ENCODE results near the gene PRXL2C.
"Not testable (repeated sequence)": the region's sequence is repeated elsewhere in the genome, so short reads cannot be mapped to it uniquely, and the experiment has no call there.

Gene PRXL2C

DNA sequence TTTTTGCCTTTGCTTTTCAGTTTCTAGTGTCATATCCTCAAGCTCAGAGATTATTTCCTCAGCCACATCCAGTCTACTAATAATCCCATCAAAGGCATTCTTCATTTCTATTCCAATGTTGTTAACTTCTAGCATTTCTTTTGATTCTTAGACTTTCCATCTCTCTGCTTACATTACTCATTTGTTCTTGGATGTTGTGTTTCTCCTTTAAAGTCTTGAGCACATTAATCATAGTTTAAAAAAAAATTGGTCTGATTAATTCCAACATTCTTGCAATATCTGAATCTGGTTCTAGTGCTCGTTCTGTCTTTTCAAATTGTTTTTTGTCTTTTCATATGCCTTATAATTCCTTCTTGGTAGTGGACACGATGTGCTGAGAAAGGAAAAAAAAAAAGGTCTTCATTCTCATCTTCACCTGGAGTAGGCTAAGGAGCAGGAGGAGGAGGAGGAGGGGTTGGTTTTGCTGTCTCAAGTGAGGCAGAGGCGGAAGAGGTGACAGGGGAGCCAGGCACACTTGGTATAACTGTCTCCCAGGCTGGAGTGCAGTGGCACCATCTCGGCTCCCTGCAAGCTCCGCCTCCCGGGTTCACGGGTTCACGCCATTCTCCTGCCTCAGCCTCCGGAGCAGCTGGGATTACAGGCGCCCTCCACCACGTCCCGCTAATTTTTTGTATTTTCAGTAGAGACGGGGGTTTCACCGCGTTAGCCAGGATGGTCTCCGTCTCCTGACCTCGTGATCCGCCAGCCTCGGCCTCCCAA is 16.3 kb downstream of the PRXL2C start:
- H3K4me2 ChIP-seq (ENCODE audit: low read length) = no peak overlapping the region
- H3K4me1 ChIP-seq (ENCODE audit: control insufficient read depth, low read length) = no peaks in the 10 kb centered on the region
- no peaks in the 10 kb centered on the region for H3K79me2 ChIP-seq (ENCODE audit: control insufficient read depth, low read length)
- H3K27ac ChIP-seq (ENCODE audit: low read depth, low read length) = no peak overlapping the region
- H3F3A ChIP-seq (ENCODE audit: control insufficient read depth, insufficient read depth) = no peaks in the 10 kb centered on the region
- H3K4me3 ChIP-seq (ENCODE audit: low read length) = no peak overlapping the region
- H4K20me1 ChIP-seq (ENCODE audit: control insufficient read depth, insufficient read depth, low read depth, low read length) = no peaks in the 10 kb centered on the region
- no peak for TF ChIP-seq EZH2phosphoT487 (IDR thresholded peaks at IDR 0.05; ENCODE audit: borderline replicate concordance, low read length)
- no peak for TF ChIP-seq CTCF (IDR thresholded peaks at IDR 0.05; ENCODE audit: low read depth, low read length, poor library complexity, severe bottlenecking)
- H3K9me2 ChIP-seq (replicated peaks; ENCODE audit: control insufficient read depth, low read length) = no peaks in the 10 kb centered on the region
- H3K27me3 ChIP-seq (ENCODE audit: control insufficient read depth, low read length) = peaks cover 3% of the 10 kb centered on the region
- no peaks in the 10 kb centered on the region for H3K9me3 ChIP-seq (ENCODE audit: control insufficient read depth, insufficient read depth, low read length)
- H3K36me3 ChIP-seq (ENCODE audit: control insufficient read depth, low read length) = no peaks in the 10 kb centered on the region

DNA sequence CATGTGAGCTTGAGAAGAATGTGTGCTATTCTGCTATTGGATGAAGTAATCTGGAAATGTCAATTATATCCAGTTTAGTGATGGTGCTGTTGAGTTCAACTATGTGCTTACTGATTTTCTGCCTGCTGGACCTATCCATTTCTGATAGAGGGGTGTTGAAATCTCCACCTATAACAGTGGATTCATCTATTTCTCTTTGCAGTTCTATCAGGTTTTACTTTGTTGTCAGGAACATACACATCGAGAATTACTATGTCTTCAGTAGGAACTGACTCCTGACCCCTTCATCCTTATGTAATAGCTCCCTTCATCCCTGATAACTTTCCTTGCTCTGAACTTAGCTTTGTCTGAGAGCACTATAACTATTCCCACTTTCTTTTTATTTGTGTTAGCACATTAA is 18.7 kb downstream of the PRXL2C start:
- no peaks in the 10 kb centered on the region for H3K9me3 ChIP-seq (ENCODE audit: control insufficient read depth, insufficient read depth, low read length)
- no peaks in the 10 kb centered on the region for H3K9me2 ChIP-seq (replicated peaks; ENCODE audit: control insufficient read depth, low read length)
- H3K4me2 ChIP-seq (ENCODE audit: low read length) = no peak overlapping the region
- H3F3A ChIP-seq (ENCODE audit: control insufficient read depth, insufficient read depth) = no peaks in the 10 kb centered on the region
- H3K27ac ChIP-seq (ENCODE audit: low read depth, low read length) = no peak overlapping the region
- no peak overlapping the region for H3K4me3 ChIP-seq (ENCODE audit: low read length)
- peaks cover 3% of the 10 kb centered on the region for H3K27me3 ChIP-seq (ENCODE audit: control insufficient read depth, low read length)
- no peaks in the 10 kb centered on the region for H3K36me3 ChIP-seq (ENCODE audit: control insufficient read depth, low read length)
- TF ChIP-seq CTCF (IDR thresholded peaks at IDR 0.05; ENCODE audit: low read depth, low read length, poor library complexity, severe bottlenecking) = no peak
- no peak for TF ChIP-seq EZH2phosphoT487 (IDR thresholded peaks at IDR 0.05; ENCODE audit: borderline replicate concordance, low read length)
- no peaks in the 10 kb centered on the region for H3K4me1 ChIP-seq (ENCODE audit: control insufficient read depth, low read length)
- no peaks in the 10 kb centered on the region for H4K20me1 ChIP-seq (ENCODE audit: control insufficient read depth, insufficient read depth, low read depth, low read length)
- no peaks in the 10 kb centered on the region for H3K79me2 ChIP-seq (ENCODE audit: control insufficient read depth, low read length)

GRCh38 chr9:96633579-96633978 is 21.5 kb downstream of the PRXL2C start:
- not testable (repeated sequence) for H3K4me1 ChIP-seq (ENCODE audit: control insufficient read depth, low read length); H3K9me2 ChIP-seq (replicated peaks; ENCODE audit: control insufficient read depth, low read length); H3K36me3 ChIP-seq (ENCODE audit: control insufficient read depth, low read length); H3F3A ChIP-seq (ENCODE audit: control insufficient read depth, insufficient read depth); H3K9me3 ChIP-seq (ENCODE audit: control insufficient read depth, insufficient read depth, low read length); H3K4me2 ChIP-seq (ENCODE audit: low read length); H3K27ac ChIP-seq (ENCODE audit: low read depth, low read length); H3K27me3 ChIP-seq (ENCODE audit: control insufficient read depth, low read length); H4K20me1 ChIP-seq (ENCODE audit: control insufficient read depth, insufficient read depth, low read depth, low read length); H3K4me3 ChIP-seq (ENCODE audit: low read length); H3K79me2 ChIP-seq (ENCODE audit: control insufficient read depth, low read length)

DNA sequence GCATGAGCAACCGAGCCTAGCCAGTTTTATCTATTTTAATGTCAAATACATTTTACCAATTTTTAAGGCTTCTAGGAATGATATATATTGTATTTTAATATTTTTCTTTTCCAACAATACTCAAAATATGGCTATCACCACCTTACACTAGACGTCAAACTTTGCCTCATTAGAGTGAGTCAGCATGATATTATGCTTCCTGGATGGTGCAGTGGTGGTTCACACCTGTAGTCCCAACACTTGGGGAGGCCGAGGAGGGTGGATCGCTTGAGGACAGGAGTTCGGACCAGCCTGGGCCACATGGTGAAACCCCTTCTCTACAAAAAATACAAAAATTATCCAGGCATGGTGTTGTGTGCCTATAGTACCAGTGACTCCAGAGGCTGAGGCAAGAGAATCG is 28.2 kb downstream of the PRXL2C start:
- Histone ChIP-seq H3K79me2 (ENCODE audit: control insufficient read depth, low read length) (no peaks in the 10 kb centered on the region), H4K20me1 (ENCODE audit: control insufficient read depth, insufficient read depth, low read depth, low read length) (no peaks in the 10 kb centered on the region), H3K36me3 (ENCODE audit: control insufficient read depth, low read length) (no peaks in the 10 kb centered on the region), H3K27me3 (ENCODE audit: control insufficient read depth, low read length) (no peaks in the 10 kb centered on the region), H3K4me2 (ENCODE audit: low read length) (no peak overlapping the region), H3K27ac (ENCODE audit: low read depth, low read length) (no peak overlapping the region), H3F3A (ENCODE audit: control insufficient read depth, insufficient read depth) (no peaks in the 10 kb centered on the region), H3K4me1 (ENCODE audit: control insufficient read depth, low read length) (no peaks in the 10 kb centered on the region), H3K4me3 (ENCODE audit: low read length) (no peak overlapping the region), H3K9me3 (ENCODE audit: control insufficient read depth, insufficient read depth, low read length) (no peaks in the 10 kb centered on the region), H3K9me2 (replicated peaks; ENCODE audit: control insufficient read depth, low read length) (no peaks in the 10 kb centered on the region)
- TF ChIP-seq EZH2phosphoT487 (IDR thresholded peaks at IDR 0.05; ENCODE audit: borderline replicate concordance, low read length) (no peak), CTCF (IDR thresholded peaks at IDR 0.05; ENCODE audit: low read depth, low read length, poor library complexity, severe bottlenecking) (no peak)
